DMS53 (cell line): ENCODE measurements around the gene SYNPO2.
"Not testable (repeated sequence)": the region's sequence is repeated elsewhere in the genome, so short reads cannot be mapped to it uniquely, and the experiment has no call there.

ENCODE experiments used
- DNase-seq: peaks from one replicate; lab custom pipeline; 2025; lab: John Stamatoyannopoulos, UW

The SYNPO2 gene

DNA sequence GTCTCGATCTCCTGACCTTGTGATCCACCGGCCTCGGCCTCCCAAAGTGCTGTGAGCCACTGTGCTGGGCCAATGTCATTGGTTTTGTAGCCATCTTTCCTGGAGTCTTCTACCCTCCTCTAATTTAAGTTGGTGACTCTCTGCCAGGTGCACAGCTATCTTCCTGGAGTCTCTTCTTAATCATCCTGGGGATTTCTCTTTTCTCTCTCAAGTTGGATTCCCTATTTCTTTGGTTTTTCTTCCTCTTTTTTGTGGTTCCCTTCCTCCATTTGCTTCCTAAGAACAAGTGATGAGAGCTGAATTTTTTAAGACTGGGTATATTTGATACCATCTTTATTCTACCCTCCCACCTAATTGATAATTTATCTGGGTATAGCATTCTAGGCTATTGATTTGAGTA is 113.8 kb downstream of the SYNPO2 start:
- DNase-seq = no peak

DNA sequence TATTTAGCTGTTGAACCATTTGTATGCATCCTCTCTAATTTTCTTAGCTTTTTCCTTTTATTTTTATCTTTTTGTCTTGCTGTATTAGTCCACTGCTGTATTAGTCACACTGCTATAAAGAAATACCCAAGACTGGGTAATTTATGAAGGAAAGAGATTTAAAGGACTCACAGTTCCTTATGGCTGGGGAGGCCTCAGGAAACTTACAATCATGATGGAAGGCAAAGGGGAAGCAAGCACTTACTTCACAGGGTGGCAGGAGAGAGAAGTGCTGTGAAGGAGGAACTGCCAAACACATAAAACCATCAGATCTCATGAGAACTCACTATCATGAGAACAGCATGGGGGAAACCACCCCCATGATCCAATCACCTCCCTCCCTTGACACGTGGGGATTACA is 114.3 kb downstream of the SYNPO2 start:
- DNase-seq = not testable (repeated sequence)

DNA sequence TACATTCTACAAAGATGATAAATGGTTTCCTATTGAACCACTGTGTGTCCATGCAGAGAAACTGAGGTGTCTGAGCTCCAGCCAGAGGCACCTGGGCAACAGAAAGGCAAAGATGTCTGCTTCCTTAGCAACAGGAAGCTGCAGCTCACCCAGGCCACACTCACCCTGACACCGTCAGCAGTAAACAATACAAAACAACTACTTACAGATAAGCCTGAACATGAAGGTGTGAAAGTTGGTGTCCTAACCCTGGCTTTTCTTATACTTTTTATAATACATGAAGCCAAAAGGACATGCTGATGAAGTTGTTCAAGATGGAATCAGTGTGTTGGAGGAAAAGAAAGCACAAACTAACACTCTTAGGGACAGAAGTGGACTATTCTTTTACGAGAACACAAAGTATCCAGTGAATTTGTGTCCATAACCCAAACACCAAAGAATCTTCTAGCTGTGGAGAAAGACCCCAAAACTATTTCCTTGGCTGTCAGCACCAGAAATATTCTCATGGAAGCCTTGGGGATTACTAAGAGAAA is 117.3 kb downstream of the SYNPO2 start:
- peak; percentile 7 for DNase-seq

DNA sequence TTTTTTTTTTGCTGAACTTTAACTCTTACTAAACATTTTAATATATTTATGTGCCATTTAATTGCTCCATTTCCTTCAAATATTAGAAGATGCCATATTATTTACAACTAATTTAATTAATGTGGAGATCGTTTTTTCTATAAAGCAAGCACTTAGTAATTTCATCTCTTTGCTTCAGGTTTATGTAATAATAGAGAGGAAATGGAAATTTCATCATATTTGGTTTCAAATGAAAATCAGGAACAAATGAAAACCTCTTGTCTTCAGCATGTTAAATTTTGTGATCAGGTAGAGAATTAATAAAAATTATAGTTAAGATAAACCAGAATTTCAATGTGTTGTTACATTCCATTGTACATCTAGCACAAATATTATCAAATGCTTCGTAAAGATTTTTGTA is 120.1 kb downstream of the SYNPO2 start:
- DNase-seq = no peak

DNA sequence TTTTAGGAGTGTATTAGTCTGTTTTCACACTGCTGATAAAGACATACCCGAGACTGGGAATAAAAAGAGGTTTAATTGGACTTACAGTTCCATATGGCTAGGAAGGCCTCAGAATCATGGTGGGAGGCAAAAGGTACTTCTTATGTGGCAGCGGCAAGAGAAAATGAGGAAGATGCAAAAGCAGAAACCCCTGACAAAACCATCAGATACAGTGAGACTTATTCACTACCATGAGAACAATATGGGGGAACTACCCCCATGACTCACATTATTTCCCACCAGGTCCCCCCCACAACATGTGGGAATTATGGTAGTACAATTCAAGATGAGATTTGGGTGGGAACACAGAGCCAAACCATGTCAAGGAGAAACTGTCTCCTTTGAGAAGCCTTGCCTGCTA is 121.6 kb downstream of the SYNPO2 start:
- not testable (repeated sequence) for DNase-seq

DNA sequence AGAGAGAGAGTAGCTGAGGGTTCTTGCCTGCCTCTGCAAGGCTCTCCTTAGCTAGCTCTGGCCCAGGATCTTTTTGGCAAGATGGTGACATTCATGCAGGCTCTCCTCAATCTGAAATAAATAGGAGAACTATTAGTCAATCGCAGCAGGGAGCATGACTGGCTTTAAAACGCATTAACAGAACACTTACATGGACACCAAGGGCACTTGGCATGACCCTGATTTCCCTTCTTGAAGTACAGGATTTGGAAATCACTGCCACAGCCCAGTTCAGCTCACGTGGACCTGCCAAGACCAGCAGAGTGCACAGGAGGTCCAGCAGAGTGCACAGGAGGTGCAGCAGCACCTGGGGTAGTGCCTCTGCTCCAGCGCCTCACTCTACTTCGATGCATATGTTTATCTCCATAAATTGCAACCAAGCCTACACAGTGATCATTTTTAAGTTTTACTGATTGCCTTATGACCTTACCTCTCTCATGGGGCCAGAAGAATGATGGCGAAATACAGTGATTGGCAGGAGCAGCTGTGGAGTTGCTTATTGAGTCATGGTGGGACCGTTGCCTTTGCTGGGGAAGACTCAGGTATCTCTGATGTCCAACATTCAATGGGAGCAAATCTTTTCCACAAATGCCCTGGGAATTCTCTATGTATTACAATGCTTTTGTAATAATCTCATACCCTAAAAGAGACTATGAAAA is 122.4 kb downstream of the SYNPO2 start:
- DNase-seq = no peak

DNA sequence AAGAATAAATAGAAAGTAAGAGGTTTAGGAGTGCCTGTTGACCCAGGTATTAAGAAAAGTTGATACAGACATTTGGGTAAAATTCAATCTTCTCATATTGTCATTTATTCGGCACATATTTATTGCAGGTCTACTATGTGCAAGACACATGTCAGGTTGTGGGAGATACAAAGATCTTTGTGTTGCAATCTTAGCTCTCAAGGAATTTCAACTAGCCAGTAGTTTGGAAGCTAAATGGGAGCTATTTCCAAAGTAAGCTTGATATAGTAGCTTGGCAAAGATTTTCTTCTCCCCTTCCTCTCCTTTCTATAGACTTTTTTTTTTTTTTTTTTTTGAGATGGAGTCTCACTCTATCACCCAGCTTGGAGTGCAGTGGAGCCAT is 122.9 kb downstream of the SYNPO2 start:
- DNase-seq = no peak

DNA sequence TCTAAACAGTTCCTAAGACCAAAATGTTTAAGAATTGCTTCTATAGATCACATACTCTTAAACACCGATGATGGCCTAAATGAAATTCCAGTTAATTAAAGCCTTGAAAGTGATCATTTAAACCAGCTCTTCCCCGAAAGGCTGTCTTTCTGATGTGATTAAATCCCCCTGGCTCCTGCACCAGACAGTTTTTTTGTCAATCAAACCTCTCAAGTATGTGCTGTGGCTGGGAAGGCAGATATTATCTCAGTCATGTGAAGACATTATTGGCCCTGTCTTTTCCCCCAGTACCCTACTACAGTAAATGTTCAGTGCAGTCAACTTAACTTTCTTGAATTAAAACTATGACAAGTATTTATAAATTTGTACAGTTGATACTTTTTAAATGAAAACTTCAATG is 126.0 kb downstream of the SYNPO2 start:
- no peak for DNase-seq

DNA sequence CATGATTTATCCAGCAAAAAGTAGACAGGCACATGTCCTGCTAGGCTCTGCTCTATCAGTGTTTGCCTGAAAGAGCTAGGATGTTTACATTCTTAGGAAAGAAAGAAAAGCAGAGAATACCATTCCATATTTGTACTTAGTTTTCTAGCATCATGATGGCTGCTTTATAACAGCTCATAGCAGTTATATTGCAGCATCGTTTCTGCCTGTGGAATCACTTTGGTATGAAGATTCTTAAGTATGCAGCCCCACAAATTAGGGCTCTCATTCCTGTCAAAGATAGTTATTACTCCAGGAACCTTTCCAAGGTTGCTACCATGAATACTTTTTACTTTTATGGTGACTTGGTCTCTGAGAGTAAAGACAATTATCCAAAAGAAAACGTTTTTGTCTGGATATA is 128.0 kb downstream of the SYNPO2 start:
- no peak for DNase-seq

DNA sequence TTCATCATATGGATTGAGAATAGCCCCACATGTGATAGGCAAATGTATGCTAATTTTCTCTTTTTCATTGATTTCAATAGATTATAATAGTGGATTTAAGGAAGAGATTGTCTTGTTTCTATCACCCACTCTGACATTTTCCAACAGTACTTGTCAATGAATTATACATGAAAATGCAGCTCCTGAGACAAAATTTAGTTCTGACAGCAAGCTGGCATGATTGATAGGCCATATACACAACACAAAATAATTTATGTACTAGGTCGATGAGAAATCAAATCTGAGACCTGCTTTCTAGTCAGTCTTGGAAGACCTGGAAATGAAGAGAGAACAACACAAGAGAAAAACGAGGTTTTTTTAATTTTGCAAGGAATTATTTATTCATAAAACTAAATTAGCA is 129.0 kb downstream of the SYNPO2 start:
- no peak for DNase-seq

DNA sequence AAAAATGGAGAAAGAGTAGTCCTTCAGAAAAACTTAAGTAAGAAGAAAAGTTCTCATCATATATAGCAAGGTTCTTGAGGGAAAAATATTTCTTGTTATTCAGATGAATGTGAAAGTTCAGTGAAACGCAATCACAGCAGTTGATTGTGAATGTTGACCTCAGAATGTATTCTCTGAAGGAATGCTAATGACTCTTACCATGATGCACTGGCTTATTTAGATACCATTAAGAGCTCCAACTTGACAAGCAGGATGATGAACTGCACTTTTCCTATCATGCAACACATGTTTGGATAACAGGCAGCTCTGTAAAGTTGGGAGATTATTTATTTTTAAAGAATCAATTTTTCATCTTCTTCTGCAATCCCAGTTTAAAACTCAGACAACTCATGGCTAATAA is 131.5 kb downstream of the SYNPO2 start:
- no peak for DNase-seq

DNA sequence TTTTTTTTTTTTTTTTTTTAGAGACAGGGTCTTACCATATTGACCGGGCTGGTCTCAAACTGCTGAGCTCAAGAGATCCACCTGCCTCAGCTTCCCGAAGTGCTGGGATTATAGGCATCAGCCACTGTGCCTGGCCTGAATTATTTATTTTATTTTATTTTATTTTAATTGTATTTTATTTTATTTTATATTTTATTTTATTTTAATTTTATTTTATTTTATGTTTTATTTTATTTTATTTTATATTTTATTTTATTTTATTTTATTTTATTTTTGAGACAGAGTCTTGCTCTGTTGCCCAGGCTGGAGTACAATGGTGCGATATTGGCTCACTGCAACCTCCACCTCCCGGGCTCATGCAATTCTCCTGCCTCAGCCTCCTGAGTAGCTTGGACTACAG is 133.9 kb downstream of the SYNPO2 start:
- DNase-seq = not testable (repeated sequence)

DNA sequence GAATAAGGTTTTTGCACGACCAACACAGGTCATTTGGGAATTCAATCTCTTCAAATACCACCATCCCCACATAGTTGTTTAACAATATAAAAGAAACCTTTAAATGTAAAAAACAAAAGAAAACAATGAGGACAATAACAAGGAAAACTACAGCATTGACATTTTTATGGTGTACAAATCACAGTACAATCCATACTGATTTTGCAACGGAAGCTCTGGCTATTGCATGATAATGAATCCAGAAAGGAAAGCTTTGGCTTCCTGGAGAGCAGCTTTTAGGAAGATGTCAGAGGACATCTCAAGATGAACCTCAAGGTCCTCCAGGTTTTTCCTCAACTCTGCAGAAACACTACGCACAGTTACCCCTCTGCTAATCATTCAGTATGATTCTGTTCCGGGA is 135.4 kb downstream of the SYNPO2 start:
- no peak for DNase-seq

DNA sequence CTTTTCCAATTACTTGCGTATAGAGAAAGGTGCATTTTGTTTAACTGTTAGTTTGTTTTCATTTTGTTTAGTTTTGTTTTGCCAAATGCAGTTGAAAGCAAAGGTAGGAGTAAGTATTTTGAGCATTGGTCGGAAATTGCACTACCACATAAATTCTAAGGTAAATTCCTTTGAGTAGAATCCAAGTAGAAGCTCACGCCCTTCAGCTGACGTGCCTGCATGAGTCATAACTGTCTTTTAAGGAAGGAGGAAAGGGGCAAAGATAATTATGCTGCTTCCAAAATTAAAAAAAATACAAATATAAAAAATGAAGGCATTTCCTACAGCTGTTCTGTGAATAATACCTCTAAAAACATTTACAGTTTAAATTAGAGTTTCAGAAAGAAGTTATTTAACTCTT is 136.8 kb downstream of the SYNPO2 start:
- peak; percentile 15 for DNase-seq

DNA sequence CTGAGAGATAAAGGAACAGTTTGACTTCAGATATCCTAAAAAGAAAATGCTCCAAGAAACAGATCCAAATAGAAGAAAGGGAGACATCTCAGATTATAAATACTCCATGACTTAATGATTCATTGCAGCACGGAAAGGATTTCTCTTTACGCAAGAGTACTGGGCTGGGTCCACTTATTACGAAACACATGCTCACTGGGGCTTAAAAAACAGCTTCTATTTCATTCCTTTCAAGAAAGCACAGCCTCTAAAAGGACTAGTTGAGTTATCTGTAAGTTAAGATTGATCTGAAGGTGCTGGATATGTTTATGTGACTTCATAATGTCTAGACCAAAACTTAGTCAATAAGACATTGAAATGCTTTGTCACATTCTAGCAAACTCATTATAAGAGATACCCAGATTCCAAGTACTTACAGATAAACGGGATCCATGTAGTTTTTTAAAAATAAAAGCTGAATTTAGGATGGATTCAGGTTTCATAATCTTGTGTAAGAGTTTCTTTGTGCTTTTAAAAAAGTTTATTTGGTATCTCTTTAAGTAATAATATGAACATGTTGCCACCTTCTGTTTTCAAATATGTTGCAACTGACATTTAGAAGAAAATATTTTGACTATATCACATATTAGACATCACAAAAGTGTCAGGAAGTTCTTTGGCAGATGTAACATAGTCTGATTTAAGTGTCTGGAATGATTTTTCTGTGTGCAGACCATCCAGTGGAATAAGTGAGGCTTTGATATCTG is 137.4 kb downstream of the SYNPO2 start:
- no peak for DNase-seq

DNA sequence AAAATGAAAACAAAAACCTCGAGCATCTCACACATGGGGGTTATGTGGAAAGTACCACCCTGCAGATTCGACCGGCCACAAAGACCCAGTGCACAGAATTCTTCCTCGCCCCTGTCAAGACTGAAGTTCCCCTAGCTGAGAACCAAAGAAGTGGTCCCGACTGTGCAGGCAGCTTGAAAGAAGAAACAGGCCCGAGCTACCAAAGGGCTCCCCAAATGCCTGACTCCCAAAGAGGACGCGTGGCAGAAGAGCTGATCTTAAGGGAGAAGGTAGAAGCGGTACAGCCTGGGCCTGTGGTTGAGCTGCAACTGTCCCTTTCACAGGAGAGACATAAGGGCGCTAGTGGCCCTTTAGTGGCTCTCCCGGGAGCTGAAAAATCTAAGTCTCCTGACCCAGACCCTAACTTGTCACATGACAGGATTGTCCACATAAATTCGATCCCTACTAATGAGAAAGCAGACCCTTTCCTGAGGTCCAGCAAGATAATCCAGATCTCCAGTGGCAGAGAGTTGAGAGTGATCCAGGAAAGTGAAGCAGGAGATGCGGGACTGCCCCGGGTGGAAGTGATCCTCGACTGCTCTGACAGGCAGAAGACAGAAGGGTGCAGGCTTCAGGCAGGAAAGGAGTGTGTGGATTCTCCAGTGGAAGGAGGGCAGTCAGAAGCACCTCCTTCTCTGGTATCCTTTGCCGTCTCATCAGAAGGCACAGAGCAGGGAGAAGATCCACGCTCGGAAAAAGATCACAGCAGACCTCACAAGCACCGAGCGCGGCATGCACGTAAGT is 138.2 kb downstream of the SYNPO2 start:
- DNase-seq = no peak

DNA sequence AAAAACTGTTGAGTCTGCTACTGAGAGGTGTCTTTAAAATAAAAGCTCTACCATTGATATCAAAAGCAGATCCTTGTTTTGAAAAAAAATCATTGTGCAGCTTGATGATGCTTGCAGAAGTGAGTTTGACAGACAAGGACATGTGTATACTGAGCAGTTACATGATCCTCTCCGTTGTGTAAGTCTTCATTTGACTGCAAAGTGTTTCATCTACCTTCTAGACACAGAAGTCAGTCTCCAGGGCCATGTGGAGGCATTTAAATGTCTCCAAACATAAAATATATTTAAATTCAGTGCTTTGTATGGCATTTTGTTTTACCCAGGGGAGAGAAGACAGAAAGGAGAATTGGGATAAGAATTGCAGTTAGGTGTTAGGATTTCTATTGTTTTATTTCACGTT is 139.2 kb downstream of the SYNPO2 start:
- no peak for DNase-seq

DNA sequence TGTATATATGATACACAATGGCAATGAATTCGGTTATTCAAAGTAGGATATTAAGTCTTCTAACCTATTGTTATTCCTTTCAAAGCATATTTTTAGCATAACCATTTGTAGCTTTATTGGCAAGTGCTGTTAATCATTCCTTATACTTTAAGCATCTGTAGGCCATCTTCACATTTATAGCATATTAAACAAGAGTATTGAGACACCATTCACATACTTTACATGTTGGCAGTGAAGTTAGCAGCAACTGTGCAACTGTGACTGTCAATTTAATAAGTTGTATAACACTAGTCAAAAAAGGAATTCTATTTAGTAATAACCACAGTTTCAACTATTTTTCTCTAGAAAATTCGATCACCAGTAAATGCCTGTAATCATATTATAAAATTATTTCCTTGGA is 139.6 kb downstream of the SYNPO2 start:
- DNase-seq = no peak

DNA sequence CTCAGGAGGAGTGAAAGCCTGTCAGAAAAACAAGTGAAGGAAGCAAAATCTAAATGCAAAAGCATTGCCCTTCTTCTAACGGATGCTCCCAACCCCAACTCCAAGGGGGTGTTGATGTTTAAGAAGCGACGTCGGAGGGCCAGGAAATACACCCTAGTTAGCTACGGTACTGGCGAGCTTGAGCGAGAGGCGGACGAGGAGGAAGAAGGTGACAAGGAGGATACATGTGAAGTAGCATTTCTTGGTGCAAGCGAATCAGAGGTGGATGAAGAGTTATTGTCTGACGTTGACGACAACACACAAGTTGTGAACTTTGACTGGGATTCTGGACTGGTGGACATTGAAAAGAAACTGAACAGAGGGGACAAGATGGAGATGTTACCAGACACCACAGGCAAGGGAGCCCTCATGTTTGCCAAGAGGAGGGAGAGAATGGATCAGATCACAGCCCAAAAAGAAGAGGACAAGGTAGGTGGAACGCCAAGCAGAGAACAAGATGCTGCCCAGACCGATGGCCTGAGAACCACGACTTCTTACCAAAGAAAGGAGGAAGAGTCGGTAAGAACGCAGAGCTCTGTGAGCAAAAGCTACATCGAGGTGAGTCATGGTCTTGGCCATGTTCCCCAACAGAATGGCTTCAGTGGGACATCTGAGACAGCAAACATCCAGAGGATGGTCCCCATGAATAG is 141.3 kb downstream of the SYNPO2 start:
- no peak for DNase-seq

DNA sequence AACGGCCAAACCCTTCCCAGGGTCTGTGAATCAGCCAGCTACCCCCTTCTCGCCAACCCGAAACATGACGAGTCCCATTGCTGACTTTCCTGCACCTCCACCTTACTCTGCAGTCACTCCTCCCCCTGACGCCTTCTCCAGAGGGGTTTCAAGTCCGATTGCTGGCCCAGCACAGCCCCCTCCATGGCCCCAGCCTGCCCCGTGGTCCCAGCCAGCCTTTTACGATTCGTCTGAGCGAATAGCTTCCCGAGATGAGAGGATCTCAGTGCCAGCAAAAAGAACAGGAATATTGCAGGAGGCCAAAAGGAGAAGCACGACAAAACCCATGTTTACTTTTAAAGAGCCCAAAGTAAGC is 141.9 kb downstream of the SYNPO2 start:
- DNase-seq = no peak

DNA sequence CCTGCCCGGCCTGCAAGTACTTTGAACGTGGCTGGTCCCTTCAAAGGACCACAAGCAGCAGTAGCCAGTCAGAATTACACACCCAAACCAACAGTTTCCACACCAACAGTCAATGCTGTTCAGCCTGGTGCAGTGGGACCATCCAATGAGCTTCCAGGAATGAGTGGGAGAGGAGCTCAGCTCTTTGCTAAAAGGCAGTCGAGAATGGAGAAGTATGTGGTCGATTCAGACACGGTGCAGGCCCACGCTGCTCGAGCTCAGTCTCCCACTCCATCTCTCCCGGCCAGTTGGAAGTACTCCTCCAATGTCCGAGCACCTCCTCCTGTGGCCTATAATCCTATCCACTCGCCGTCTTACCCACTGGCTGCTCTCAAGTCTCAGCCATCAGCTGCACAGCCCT is 142.6 kb downstream of the SYNPO2 start:
- DNase-seq = no peak

DNA sequence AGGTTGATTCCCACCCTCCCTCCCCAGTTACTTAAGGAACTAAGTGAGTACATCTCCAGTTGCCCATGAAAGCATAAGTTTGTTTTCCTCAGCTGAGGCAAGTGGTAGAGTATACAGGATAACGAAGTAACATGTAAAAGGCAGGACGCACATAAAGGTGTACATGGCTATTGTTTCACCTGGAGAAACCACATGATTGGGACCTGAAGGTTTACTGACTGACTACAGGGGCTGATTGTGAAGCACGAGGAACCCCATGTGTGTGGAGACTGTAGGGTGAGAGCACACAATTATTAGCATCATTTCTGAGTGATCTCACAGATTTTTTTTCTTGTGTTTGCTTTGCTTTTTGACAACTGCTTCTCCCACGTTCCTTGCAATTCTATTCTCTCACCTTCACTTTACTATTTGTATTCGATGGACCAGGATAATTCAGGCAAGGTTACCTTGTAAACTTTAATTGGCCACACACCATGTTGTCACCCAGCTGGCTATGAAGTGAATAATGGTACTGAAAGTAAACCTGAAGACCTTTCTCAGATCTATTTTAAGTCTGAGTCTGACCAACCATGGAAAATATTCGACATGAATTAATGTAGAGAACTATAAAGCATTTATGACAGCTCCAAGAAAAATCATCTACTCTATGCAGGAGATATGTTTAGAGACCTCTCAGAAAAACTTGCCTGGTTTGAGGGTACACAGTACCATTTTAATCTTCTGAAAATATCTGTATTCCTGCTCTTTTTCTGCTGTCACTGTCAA is 144.4 kb downstream of the SYNPO2 start:
- DNase-seq = no peak
